Measurements from ENCODE around the gene COPS3. TPM values are rescaled to one million over a fixed set of nuclear protein-coding genes. Genes with fewer than 3 reads are reported as not detected.

Gene COPS3
- 86.7 and 156 TPM in 2 replicates for total RNA-seq

GRCh38 chr17:17280613-17281549, at the start of gene COPS3:
Gene COPS3, minus strand, starts transcription at chr17:17281246. Its CDS starts 60 bp downstream, at chr17:17281186.

GRCh38 chr17:17303010-17303846, 22.2 kb upstream of the COPS3 start, which contains the start of gene NT5M:
Gene NT5M, plus strand, starts transcription at chr17:17303373. Its CDS starts 178 bp downstream, at chr17:17303551.

GRCh38 chr17:17237026-17237799, 43.8 kb downstream of the COPS3 start, which contains the start of gene FLCN:
Gene FLCN, minus strand, starts transcription at chr17:17237168. Its CDS starts 9,031 bp downstream, at chr17:17228137.

GRCh38 chr17:17206124-17206912, 74.7 kb downstream of the COPS3 start, which contains the start of gene PLD6:
Gene PLD6, minus strand, starts transcription at chr17:17206333. Its CDS starts 47 bp downstream, at chr17:17206286.

Other genes with a start within 250 kb of the COPS3 start
- 117 and 118 TPM in 2 replicates for gene MPRIP, start 238.8 kb downstream of the COPS3 start, total RNA-seq
- 4.5 and 6.4 TPM in 2 replicates for gene PLD6, start 74.9 kb downstream of the COPS3 start, total RNA-seq
- 81.0 and 98.0 TPM in 2 replicates for gene FLCN, start 44.1 kb downstream of the COPS3 start, total RNA-seq
- gene NT5M, start 22.1 kb upstream of the COPS3 start, total RNA-seq, result 2.2 and 3.7 TPM in 2 replicates
- 16.2 and 17.3 TPM in 2 replicates for gene MED9, start 195.8 kb upstream of the COPS3 start, total RNA-seq
- gene RASD1, start 215.1 kb upstream of the COPS3 start, total RNA-seq, result 2.0 TPM in 2 replicates

Data from uterine smooth muscle cell (primary cell).